H1 (cell line): ENCODE measurements around the gene LANCL3. TPM values are rescaled to one million over a fixed set of nuclear protein-coding genes. Genes with fewer than 3 reads are reported as not detected.

ENCODE experiments used
- CTCF ChIA-PET: fragments of 300-600 bp; sonication (Branson Sonifier 250); formaldehyde crosslinking; loops from one replicate; lab custom pipeline; 2021; ENCODE audit not compliant: partially characterized antibody; lab: Charles Lee
- POLR2A ChIA-PET: fragments of 300-600 bp; sonication (Branson Sonifier 250); formaldehyde crosslinking; loops from one replicate; lab custom pipeline; 2021; ENCODE audit warnings: inconsistent platforms; ENCODE audit not compliant: partially characterized antibody; lab: Charles Lee
- DNase-seq, 2 experiments: peaks; one replicate each; pipeline versions ENCODE4 v3.0.0 to v3.0.0-alpha.2; 2010 to 2022; ENCODE audit warnings: low spot score in 2 of 2, low read depth in 1 of 2, mixed read lengths in 1 of 2
- FAIRE-seq: peaks from 2 replicates; lab custom pipeline; 2011; peaks lifted over from hg19 to GRCh38; lab: Jason Lieb, UNC
- H2AFZ ChIP-seq: 2 replicates; pipeline ENCODE4 v1.8.1; 2012; ENCODE audit warnings: low read length, inconsistent platforms
- H2AK5ac ChIP-seq: 2 replicates; pipeline ENCODE4 v1.6.1; 2013; ENCODE audit warnings: low read depth, low read length
- H2BK120ac ChIP-seq: replicated peaks from 2 replicates; pipeline ENCODE3; 2013; ENCODE audit warnings: low read depth, low read length, inconsistent platforms
- H2BK12ac ChIP-seq: 2 replicates; pipeline ENCODE4 v1.6.1; 2013; ENCODE audit warnings: low read depth, low read length
- H2BK15ac ChIP-seq: 2 replicates; pipeline ENCODE4 v1.6.1; 2013; ENCODE audit warnings: low read length
- H2BK20ac ChIP-seq: 2 replicates; pipeline ENCODE4 v1.6.1; 2013; ENCODE audit warnings: low read length
- H2BK5ac ChIP-seq: 2 replicates; pipeline ENCODE4 v1.6.1; 2013; ENCODE audit warnings: low read depth, low read length
- H3K14ac ChIP-seq: 2 replicates; pipeline ENCODE4 v1.6.1; 2013; ENCODE audit warnings: inconsistent platforms; ENCODE audit not compliant: insufficient read length
- H3K18ac ChIP-seq: 2 replicates; pipeline ENCODE4 v1.6.1; 2013; ENCODE audit warnings: low read length; ENCODE audit errors: extremely low read depth
- H3K23ac ChIP-seq: 2 replicates; pipeline ENCODE4 v1.6.1; 2013; ENCODE audit warnings: inconsistent platforms; ENCODE audit not compliant: insufficient read length
- H3K23me2 ChIP-seq: 2 replicates; pipeline ENCODE4 v1.6.1; 2013; ENCODE audit warnings: low read depth, low read length
- H3K27ac ChIP-seq: 2 replicates; pipeline ENCODE4 v1.6.1; 2011; ENCODE audit warnings: low read depth, low read length, inconsistent platforms
- H3K27me3 ChIP-seq, 4 experiments: replicated peaks in 1 of 4; 1 replicate in 1 of 4; 2 replicates in 3 of 4; pipeline versions ENCODE4 v1.6.1 to v1.8.1; 2011 to 2013; ENCODE audit warnings: low read length in 3 of 4, mild to moderate bottlenecking in 3 of 4, inconsistent platforms in 2 of 4, mixed read lengths in 2 of 4, moderate library complexity in 1 of 4; ENCODE audit not compliant: control insufficient read depth in 3 of 4, insufficient read depth in 3 of 4; ENCODE audit errors: extremely low read depth in 1 of 4
- H3K36me3 ChIP-seq, 4 experiments: 2 replicates each; pipeline versions ENCODE4 v1.6.1 to v1.8.1; 2011 to 2013; ENCODE audit warnings: mild to moderate bottlenecking in 4 of 4, low read length in 3 of 4, moderate library complexity in 2 of 4, control low read depth in 1 of 4, inconsistent platforms in 1 of 4; ENCODE audit not compliant: insufficient read depth in 4 of 4, control insufficient read depth in 2 of 4
- H3K4ac ChIP-seq: replicated peaks from 2 replicates; pipeline ENCODE3; 2013; ENCODE audit warnings: low read length, low read depth, mixed read lengths, inconsistent platforms; ENCODE audit not compliant: insufficient read length
- H3K4me1 ChIP-seq, 4 experiments: replicated peaks in 1 of 4; 1 replicate in 1 of 4; 2 replicates in 3 of 4; pipeline versions ENCODE4 v1.6.1 to v1.8.1; 2011 to 2013; ENCODE audit warnings: low read length in 3 of 4, inconsistent platforms in 2 of 4, mixed read lengths in 1 of 4; ENCODE audit not compliant: insufficient read depth in 4 of 4, control insufficient read depth in 3 of 4
- H3K4me2 ChIP-seq, 2 experiments: 2 replicates each; pipeline versions ENCODE4 v1.6.1 to v1.8.1; 2011 to 2013; ENCODE audit warnings: low read depth in 2 of 2, low read length in 2 of 2, control low read depth in 1 of 2, inconsistent platforms in 1 of 2, mild to moderate bottlenecking in 1 of 2; ENCODE audit not compliant: insufficient read depth in 1 of 2
- H3K4me3 ChIP-seq, 4 experiments: fragments of 200-600, 300-600 bp in 1 of 4; sonication (generic), shearing (Covaris generic), sonication (Bioruptor Twin) in 1 of 4; 2 replicates each; pipeline versions ENCODE4 v1.5.1 to v1.8.1; 2011 to 2016; ENCODE audit warnings: low read length in 4 of 4, low read depth in 3 of 4, control low read depth in 2 of 4, inconsistent platforms in 2 of 4, mild to moderate bottlenecking in 2 of 4, mixed read lengths in 1 of 4, moderate library complexity in 1 of 4; ENCODE audit not compliant: insufficient read depth in 2 of 4; ENCODE audit errors: extremely low read depth in 1 of 4
- H3K56ac ChIP-seq: replicated peaks from 2 replicates; pipeline ENCODE3; 2013; ENCODE audit warnings: low read depth, mild to moderate bottlenecking, mixed read lengths, low read length, inconsistent platforms; ENCODE audit not compliant: insufficient read length
- H3K79me1 ChIP-seq: 2 replicates; pipeline ENCODE4 v1.6.1; 2013; ENCODE audit warnings: low read depth, low read length, control low read depth
- H3K79me2 ChIP-seq, 2 experiments: 2 replicates each; pipeline versions ENCODE4 v1.6.1 to v1.8.1; 2012 to 2013; ENCODE audit warnings: low read length in 2 of 2, mild to moderate bottlenecking in 2 of 2, inconsistent platforms in 1 of 2; ENCODE audit not compliant: insufficient read depth in 2 of 2, control insufficient read depth in 1 of 2
- H3K9ac ChIP-seq, 4 experiments: replicated peaks in 1 of 4; 1 replicate in 1 of 4; 2 replicates in 3 of 4; pipeline versions ENCODE4 v1.6.1 to v1.8.1; 2011 to 2013; ENCODE audit warnings: low read depth in 3 of 4, low read length in 3 of 4, control low read depth in 2 of 4, mild to moderate bottlenecking in 2 of 4, moderate library complexity in 2 of 4, inconsistent platforms in 1 of 4; ENCODE audit errors: extremely low read depth in 1 of 4
- H3K9me3 ChIP-seq, 2 experiments: 2 replicates each; pipeline versions ENCODE4 v1.6.1 to v1.8.1; 2012 to 2013; ENCODE audit warnings: mild to moderate bottlenecking in 2 of 2, moderate library complexity in 2 of 2, control low read depth in 1 of 2, inconsistent platforms in 1 of 2, low read depth in 1 of 2, low read length in 1 of 2, mixed read lengths in 1 of 2; ENCODE audit not compliant: insufficient read depth in 2 of 2
- H4K20me1 ChIP-seq, 2 experiments: replicated peaks in 1 of 2; 2 replicates each; pipeline versions ENCODE3 to v1.8.1; 2011 to 2013; ENCODE audit warnings: inconsistent platforms in 2 of 2, low read length in 2 of 2, mild to moderate bottlenecking in 1 of 2; ENCODE audit not compliant: insufficient read depth in 2 of 2, control insufficient read depth in 1 of 2
- H4K5ac ChIP-seq: 2 replicates; pipeline ENCODE4 v1.6.1; 2013; ENCODE audit warnings: low read length, low read depth, mixed read lengths, inconsistent platforms; ENCODE audit not compliant: insufficient read length
- H4K8ac ChIP-seq: 2 replicates; pipeline ENCODE4 v1.8.0; 2013; ENCODE audit warnings: mild to moderate bottlenecking, moderate library complexity, low read length, inconsistent platforms; ENCODE audit not compliant: insufficient read depth; ENCODE audit errors: extremely low read depth
- H4K91ac ChIP-seq: replicated peaks from 2 replicates; pipeline ENCODE3; 2013; ENCODE audit warnings: low read length, mixed read lengths, inconsistent platforms; ENCODE audit not compliant: insufficient read length
- CREB1 ChIP-seq: IDR thresholded peaks from 2 replicates; pipeline ENCODE4 v1.6.1; 2012; ENCODE audit warnings: inconsistent platforms
- EZH2 ChIP-seq: fragments of 200-600 bp; sonication (generic); IDR thresholded peaks from 2 replicates; pipeline ENCODE4 v1.7.1; 2012; ENCODE audit warnings: low read depth, mild to moderate bottlenecking, moderate library complexity, low read length, inconsistent platforms; ENCODE audit not compliant: severe bottlenecking
- HDAC6 ChIP-seq: IDR thresholded peaks from one replicate; pipeline ENCODE4 v1.7.1; 2012; ENCODE audit warnings: low read depth, mild to moderate bottlenecking, inconsistent platforms, low read length, moderate library complexity
- KDM1A ChIP-seq: fragments of 200-600, 300-600 bp; sonication (generic); IDR thresholded peaks from 2 replicates; pipeline ENCODE4 v1.7.1; 2016; ENCODE audit warnings: mild to moderate bottlenecking, low read length, borderline replicate concordance
- NANOG ChIP-seq: IDR thresholded peaks from 2 replicates; pipeline ENCODE4 v1.6.1; 2011; ENCODE audit warnings: low read length, low read depth, mild to moderate bottlenecking, inconsistent platforms; ENCODE audit not compliant: insufficient read depth, poor library complexity, severe bottlenecking
- SIN3A ChIP-seq, 2 experiments: IDR thresholded peaks in 1 of 2; conservative IDR thresholded peaks in 1 of 2; 2 replicates each; pipeline ENCODE4 v1.6.1; 2011 to 2012; ENCODE audit warnings: low read length in 2 of 2, improper control_type of control experiment in 1 of 2, low read depth in 1 of 2, mild to moderate bottlenecking in 1 of 2
- TBP ChIP-seq: IDR thresholded peaks from 2 replicates; pipeline ENCODE4 v1.6.1; 2011; ENCODE audit warnings: low read depth, low read length, improper control_type of control experiment
- YY1 ChIP-seq: IDR thresholded peaks from 2 replicates; pipeline ENCODE4 v1.6.1; 2011; ENCODE audit warnings: low read depth, mild to moderate bottlenecking, low read length
- WGBS, 2 experiments: shearing (Covaris generic) in 1 of 2; methylation state at CpG; one replicate each; pipeline versions ENCODE4 v1.1.6 to v1.1.7; 2013 to 2015; ENCODE audit warnings: low lambda C conversion rate in 2 of 2, mixed read lengths in 2 of 2, inconsistent platforms in 1 of 2, low coverage in 1 of 2, missing lambda C conversion rate in 1 of 2; ENCODE audit not compliant: insufficient replicate concordance in 2 of 2, insufficient coverage in 1 of 2, insufficient read length in 1 of 2; ENCODE audit errors: extremely low coverage in 1 of 2, missing lambda C conversion rate in 1 of 2; 5-methylcytosine and 5-hydroxymethylcytosine counted together
- polyA plus RNA-seq, 7 experiments: library from polyadenylated mRNA; depleted of rRNA in 3 of 7; stranded (reverse) in 5 of 7; unstranded in 2 of 7; fragments of >200 nt in 5 of 7; fragments of 200-250 nt in 2 of 7; gene quantifications; 1 replicate in 5 of 7; 2 replicates in 1 of 7; 4 replicates in 1 of 7; pipeline versions ENCODE4 v1.2.1 to v1.2.3, GENCODE V29; 2011 to 2013; ENCODE audit warnings: missing spikeins in 2 of 7, mixed read lengths in 2 of 7
- total RNA-seq: library from RNA; stranded (reverse); fragmentation: NEBNext Ultra II Directional; extraction: Animal tissue kit (Norgen Biotek cat#: 25700); gene quantifications from 2 replicates; pipeline ENCODE4 v1.2.1, GENCODE V29; 2021
- TF ChIP-seq, protein P1 (sequence below), 3 experiments: IDR thresholded peaks; 1 replicate in 2 of 3; 2 replicates in 1 of 3; pipeline versions ENCODE4 v1.5.1 to v1.6.1; 2011; ENCODE audit warnings: low read length in 3 of 3, mild to moderate bottlenecking in 3 of 3, inconsistent platforms in 2 of 3, low read depth in 1 of 3, moderate library complexity in 1 of 3; ENCODE audit not compliant: insufficient read depth in 1 of 3; ENCODE audit errors: control extremely low read depth in 1 of 3
- TF ChIP-seq, protein P2 (sequence below): IDR thresholded peaks from 2 replicates; pipeline ENCODE4 v1.6.1; 2012; ENCODE audit warnings: low read length, inconsistent platforms

The LANCL3 gene
- total and polyA plus RNA-seq, 2 of the 8 experiments (the other 6 are each of a cell fraction or from before 2014, with no cell fraction given) = 0.11 to 0.37 TPM

DNA sequence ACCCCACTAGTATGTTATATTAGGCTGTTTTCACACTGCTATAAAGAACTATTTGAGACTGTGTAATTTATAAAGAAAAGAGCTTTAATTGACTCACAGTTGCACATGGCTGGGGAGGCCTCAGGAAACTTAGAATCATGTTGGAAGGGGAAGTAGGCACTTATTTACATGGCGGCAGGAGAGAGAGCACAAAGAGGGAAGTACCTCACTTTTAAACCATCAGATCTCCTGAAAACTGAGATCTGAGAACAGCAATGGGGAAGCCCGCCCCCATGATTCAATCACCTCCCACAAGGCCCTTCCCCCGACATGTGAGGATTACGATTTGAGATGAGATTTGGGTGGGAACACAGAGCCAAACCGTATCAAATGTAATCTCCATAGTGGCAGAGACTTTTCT lies 68.7 kb downstream of the LANCL3 start:
- H3K79me2 ChIP-seq = no peaks in the 10 kb centered on the region
- ChIA-PET CTCF (no interaction called here), POLR2A (no interaction called here)
- H2BK12ac ChIP-seq = no peak overlapping the region
- H3K23ac ChIP-seq = no peak overlapping the region
- DNase-seq (no peak), FAIRE-seq (no peak)
- no peaks in the 10 kb centered on the region for H4K20me1 ChIP-seq
- H2BK20ac ChIP-seq = no peak overlapping the region
- no peak overlapping the region for H4K5ac ChIP-seq
- no peak overlapping the region for H2AK5ac ChIP-seq
- WGBS, 2 experiments = 93% methylated on average over 5 of the region's 5 CpGs; no CpG with 5 or more reads in 1 of the 2 experiments
- no peak overlapping the region for H3K56ac ChIP-seq
- H3K18ac ChIP-seq = no peak overlapping the region
- H4K8ac ChIP-seq = no peak overlapping the region
- no peak overlapping the region for H2BK120ac ChIP-seq
- H2BK15ac ChIP-seq = no peak overlapping the region
- no peak overlapping the region for H2AFZ ChIP-seq
- no peaks in the 10 kb centered on the region for H3K36me3 ChIP-seq
- no peak overlapping the region for H2BK5ac ChIP-seq
- no peak overlapping the region for H3K27ac ChIP-seq
- no peak overlapping the region for H4K91ac ChIP-seq
- no peak overlapping the region for H3K9ac ChIP-seq
- H3K9me3 ChIP-seq = no peaks in the 10 kb centered on the region
- no peak overlapping the region for H3K4me2 ChIP-seq
- no peaks in the 10 kb centered on the region for H3K4me1 ChIP-seq
- H3K4ac ChIP-seq = no peak overlapping the region
- no peaks in the 10 kb centered on the region for H3K27me3 ChIP-seq
- H3K23me2 ChIP-seq = no peaks in the 10 kb centered on the region
- H3K79me1 ChIP-seq = no peaks in the 10 kb centered on the region
- no peak overlapping the region for H3K4me3 ChIP-seq
- no peak overlapping the region for H3K14ac ChIP-seq
- TF ChIP-seq YY1 = no peak
- TF ChIP-seq KDM1A = no peak
- no peak for TF ChIP-seq CREB1
- TF ChIP-seq TBP = no peak
- TF ChIP-seq, protein P1, sequence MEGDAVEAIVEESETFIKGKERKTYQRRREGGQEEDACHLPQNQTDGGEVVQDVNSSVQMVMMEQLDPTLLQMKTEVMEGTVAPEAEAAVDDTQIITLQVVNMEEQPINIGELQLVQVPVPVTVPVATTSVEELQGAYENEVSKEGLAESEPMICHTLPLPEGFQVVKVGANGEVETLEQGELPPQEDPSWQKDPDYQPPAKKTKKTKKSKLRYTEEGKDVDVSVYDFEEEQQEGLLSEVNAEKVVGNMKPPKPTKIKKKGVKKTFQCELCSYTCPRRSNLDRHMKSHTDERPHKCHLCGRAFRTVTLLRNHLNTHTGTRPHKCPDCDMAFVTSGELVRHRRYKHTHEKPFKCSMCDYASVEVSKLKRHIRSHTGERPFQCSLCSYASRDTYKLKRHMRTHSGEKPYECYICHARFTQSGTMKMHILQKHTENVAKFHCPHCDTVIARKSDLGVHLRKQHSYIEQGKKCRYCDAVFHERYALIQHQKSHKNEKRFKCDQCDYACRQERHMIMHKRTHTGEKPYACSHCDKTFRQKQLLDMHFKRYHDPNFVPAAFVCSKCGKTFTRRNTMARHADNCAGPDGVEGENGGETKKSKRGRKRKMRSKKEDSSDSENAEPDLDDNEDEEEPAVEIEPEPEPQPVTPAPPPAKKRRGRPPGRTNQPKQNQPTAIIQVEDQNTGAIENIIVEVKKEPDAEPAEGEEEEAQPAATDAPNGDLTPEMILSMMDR (IDR thresholded peaks at IDR 0.05; ENCODE audit: control extremely low read depth in 1 of 3, insufficient read depth in 1 of 3, low read depth in 1 of 3, low read length in 3 of 3) = no peak
- TF ChIP-seq SIN3A (conservative IDR thresholded peaks at IDR 0.05 in 1 of 2, IDR thresholded peaks at IDR 0.05 in 1 of 2; ENCODE audit: low read depth in 1 of 2, low read length in 2 of 2) = no peak
- TF ChIP-seq EZH2 = no peak
- TF ChIP-seq, protein P2, sequence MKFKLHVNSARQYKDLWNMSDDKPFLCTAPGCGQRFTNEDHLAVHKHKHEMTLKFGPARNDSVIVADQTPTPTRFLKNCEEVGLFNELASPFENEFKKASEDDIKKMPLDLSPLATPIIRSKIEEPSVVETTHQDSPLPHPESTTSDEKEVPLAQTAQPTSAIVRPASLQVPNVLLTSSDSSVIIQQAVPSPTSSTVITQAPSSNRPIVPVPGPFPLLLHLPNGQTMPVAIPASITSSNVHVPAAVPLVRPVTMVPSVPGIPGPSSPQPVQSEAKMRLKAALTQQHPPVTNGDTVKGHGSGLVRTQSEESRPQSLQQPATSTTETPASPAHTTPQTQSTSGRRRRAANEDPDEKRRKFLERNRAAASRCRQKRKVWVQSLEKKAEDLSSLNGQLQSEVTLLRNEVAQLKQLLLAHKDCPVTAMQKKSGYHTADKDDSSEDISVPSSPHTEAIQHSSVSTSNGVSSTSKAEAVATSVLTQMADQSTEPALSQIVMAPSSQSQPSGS = no peak
- TF ChIP-seq HDAC6 = no peak
- no peak for TF ChIP-seq NANOG
